GM21360 (cell line): Measurements from ENCODE around the gene TPD52L2.
"Not testable (repeated sequence)": the region's sequence is repeated elsewhere in the genome, so short reads cannot be mapped to it uniquely, and the experiment has no call there.

ENCODE experiments used
- ATAC-seq: cut with Tn5 transposase; IDR thresholded peaks from one replicate; pipeline ENCODE4 v1.9.1; 2021; ENCODE audit warnings: mild to moderate bottlenecking, moderate library complexity; ENCODE audit not compliant: unreplicated experiment

Gene TPD52L2

DNA sequence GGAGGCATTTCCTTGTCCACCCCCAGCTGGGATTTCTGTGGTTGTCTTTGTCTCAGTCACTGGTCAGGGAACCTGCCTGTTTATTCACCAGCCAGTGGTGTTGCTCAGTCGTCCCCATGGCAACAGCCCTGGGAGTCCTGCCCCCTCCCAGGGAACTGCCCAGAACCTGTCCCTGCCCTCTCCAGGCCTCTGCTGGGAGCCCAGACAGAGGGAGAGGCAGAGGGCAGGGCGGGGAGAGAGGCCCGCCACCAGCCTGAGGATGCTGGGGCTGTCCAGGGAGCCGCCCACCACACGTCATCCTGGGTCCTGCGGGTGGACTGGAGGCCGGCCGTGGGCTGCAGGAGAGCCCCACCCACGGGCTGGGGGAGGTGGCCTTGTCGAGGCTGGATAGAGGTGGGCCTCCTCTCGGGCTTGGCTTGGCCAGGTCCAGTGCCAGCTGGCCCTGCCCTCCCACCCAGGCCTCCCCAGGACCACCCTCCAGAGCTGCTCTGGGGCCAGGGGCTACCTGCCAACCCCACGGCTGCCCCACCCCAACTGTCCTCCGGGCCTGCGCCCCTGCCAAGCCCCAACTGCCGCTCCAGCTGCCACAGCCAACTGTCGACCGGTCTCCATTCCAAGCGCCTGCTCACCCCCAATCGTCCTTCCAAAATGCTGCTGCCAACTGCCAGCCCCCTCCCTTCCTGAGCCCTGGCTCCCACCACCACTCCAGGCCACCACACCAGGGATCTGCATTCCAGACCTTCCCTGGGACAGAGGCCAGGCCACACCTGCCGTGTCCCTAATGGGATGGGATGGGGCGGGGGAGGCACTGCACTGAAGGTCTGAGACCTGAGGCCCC is 29.8 kb upstream of the TPD52L2 start:
- no peak for ATAC-seq

GRCh38 chr20:63836458-63837344 is 28.4 kb upstream of the TPD52L2 start:
- no peak for ATAC-seq

DNA sequence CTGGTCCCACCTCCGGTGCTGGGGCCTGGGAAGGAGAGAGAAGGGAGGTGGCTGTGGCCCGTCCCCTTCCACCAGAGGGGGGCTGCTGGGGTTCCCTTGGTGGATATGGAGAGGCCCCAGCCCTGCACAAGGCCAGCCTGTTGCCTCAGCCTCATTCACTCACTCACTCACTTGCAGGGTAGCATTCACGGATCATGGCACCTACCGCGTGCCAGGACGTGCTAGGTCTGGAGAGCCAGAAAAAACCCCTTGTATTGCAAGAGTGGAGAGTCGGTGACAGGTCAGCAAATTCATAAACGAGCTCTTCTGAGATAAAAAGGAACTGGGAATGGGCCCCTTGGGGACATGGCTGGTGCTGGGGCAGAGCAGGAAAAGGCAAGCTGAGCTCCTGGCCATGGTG is 27.6 kb upstream of the TPD52L2 start:
- no peak for ATAC-seq

DNA sequence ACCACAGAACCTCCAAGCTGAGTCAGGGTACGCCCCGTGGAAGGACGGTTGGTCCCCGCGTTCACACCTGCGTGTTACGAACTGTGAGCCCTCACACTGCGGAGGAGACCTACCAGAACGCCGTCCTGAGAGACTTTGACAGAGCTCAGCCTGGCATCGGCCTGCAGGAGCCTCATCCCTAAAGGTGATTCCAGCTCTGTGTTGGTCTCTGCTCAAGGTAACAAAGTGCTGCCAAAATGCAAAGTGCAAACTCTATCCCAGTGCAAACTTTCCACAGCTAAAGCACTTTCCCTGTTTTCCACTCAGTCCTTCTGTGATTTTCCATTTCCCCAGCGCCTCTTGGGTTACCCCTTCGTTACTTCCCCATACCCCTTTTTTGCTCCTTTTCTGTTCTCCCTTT is 25.4 kb upstream of the TPD52L2 start:
- no peak for ATAC-seq

DNA sequence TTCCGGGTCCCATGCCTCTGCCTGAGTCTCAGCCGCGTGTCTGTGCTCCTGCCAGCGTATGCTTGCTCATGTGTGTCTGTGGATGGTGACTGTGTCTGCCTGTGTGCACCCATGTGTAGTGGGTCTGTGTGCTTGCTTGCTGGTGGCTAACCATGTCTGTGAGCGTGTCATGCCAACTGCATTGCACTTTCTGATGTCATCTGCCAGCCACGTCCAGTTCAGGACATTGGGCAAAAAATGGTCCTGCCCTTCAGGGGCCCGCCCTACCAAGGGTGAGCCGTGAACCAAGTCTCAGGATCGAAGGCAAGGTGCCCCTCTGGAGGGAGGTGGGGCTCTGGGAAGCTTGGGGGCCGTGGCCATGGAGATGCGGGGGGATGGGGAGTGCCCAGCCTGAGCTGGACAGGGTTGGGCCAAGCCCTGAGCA is 24.7 kb upstream of the TPD52L2 start:
- ATAC-seq: no peak

GRCh38 chr20:63842258-63842657 is 22.8 kb upstream of the TPD52L2 start:
- ATAC-seq: no peak

GRCh38 chr20:63843222-63843621 is 21.8 kb upstream of the TPD52L2 start:
- ATAC-seq: no peak

- no peak for ATAC-seq
These were observed 21.3 kb upstream of the TPD52L2 start for GRCh38 chr20:63843778-63844177.

DNA sequence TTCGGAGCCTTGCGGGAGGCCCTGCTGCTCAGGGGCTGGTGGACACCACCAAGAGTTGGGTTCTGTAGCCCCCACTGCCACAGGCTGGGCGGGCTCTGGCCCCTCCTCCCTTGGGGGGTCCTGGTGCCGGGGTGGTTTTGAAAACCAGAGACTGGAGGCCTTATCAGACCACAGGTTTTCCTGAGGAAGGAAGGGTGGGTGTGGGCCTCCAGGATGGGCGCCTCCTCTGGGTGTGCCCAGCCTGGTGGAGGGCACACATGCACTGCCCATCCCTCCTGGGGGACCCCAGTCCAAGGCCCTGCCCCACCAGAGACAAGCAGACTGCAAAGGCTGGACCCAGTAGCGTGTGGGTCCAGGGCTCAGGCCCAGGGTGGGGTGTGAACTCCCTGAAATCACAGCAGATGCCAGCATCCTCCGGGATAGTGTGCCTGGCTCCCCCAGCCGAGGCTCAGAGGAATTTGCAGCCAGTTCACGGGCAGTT is 20.5 kb upstream of the TPD52L2 start:
- no peak for ATAC-seq

DNA sequence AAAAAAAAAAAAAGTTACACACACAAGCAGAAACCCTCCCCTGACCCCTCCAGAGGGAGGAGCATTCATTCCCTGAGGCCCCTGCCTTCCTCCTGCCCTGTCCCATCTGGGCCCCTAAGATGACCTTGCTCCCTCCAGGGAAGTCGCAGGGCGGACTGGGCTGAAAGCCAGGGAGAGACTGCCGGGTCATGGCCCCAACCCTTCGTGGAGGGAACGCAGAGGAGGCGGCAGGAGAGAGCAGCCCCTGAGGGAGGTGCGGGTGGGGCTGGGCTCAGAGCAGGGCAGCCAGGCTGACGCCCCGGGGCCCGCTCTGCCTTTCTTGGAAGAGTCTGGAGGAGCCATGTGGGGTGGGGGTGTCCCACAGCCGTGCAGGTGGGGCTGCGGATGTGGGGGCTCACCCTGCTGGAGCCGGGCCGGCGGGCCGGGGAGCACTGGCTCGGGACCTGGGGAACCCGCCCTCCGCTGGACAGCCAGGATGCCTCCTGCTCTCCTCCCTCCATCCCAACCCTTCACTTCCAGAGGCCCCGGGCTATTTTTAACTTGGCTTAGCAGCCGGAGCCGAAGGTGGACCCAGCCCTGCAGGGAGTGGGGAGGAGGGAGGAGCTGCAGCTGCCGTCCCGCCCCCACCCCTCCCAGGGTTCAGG is 18.8 kb upstream of the TPD52L2 start:
- no peak for ATAC-seq

- no peak for ATAC-seq
These were observed 18.2 kb upstream of the TPD52L2 start for GRCh38 chr20:63846888-63847236.

- no peak for ATAC-seq
These were observed 17.6 kb upstream of the TPD52L2 start for GRCh38 chr20:63847237-63848002.

GRCh38 chr20:63848003-63848911 is 16.8 kb upstream of the TPD52L2 start:
- ATAC-seq: no peak

- peak; percentile 67 for ATAC-seq
These were observed 14.2 kb upstream of the TPD52L2 start for GRCh38 chr20:63850689-63851547.

DNA sequence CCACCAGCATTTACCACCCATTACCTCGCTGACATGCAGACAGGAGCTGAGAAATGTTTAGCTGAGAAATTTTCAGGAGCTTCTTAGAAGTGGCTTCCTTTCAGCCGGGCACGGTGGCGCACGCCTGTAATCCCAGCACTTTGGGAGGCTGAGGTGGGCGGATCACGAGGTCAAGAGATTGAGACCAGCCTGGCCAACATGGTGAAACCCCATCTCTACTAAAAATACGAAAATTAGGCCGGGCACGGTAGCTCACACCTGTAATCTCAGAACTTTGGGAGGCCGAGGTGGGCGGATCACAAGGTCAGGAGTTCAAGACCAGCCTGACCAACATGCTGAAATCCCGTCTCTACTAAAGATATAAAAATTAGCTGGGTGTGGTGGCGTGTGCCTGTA is 13.5 kb upstream of the TPD52L2 start:
- ATAC-seq: not testable (repeated sequence)

- not testable (repeated sequence) for ATAC-seq
These were observed 11.4 kb upstream of the TPD52L2 start for GRCh38 chr20:63853733-63854068.

- ATAC-seq: no peak
These were observed 10.9 kb upstream of the TPD52L2 start for GRCh38 chr20:63854069-63854765.

- ATAC-seq: no peak
These were observed 10.2 kb upstream of the TPD52L2 start for GRCh38 chr20:63854766-63855362.
